ENCODE measurements around the gene AP5S1. TPM values are rescaled to one million over a fixed set of nuclear protein-coding genes. Genes with fewer than 3 reads are reported as not detected.

AP5S1 gene
- total and polyA plus RNA-seq, 2 donors from 2014 or later, result 16.0 to 19.5 TPM

GRCh38 chr20:3813848-3814581, 6.3 kb upstream of the AP5S1 start:
- peaks cover 0 to 19% (median 6%) of the 10 kb centered on the region in 3 donors for H3K4me1 ChIP-seq (ENCODE audit: control insufficient read depth in 2 of 3, insufficient read depth in 2 of 3, low read depth in 1 of 3, low read length in 3 of 3)
- H3K9ac ChIP-seq (ENCODE audit: low read length in 3 of 3), result no peak overlapping the region
- no peaks in the 10 kb centered on the region for H3K36me3 ChIP-seq (ENCODE audit: control insufficient read depth in 2 of 3, insufficient read depth in 3 of 3, low read length in 3 of 3)
- no peaks in the 10 kb centered on the region for H3K9me3 ChIP-seq (ENCODE audit: control insufficient read depth in 2 of 3, insufficient read depth in 1 of 3, low read length in 3 of 3)
- no peak overlapping the region for H3K27ac ChIP-seq (ENCODE audit: low read depth in 2 of 2, low read length in 2 of 2)
- H3K27me3 ChIP-seq (ENCODE audit: control insufficient read depth, insufficient read depth, low read length), result no peaks in the 10 kb centered on the region
- intact Hi-C loops (cut with DNase I), result no loop called here
- FAIRE-seq (no peak), DNase-seq (no peak)
- H3K4me3 ChIP-seq (ENCODE audit: low read length in 3 of 3), result no peak overlapping the region
- TF ChIP-seq CTCF (IDR thresholded peaks at IDR 0.05; ENCODE audit: borderline replicate concordance, extremely low read depth, insufficient read depth), result no peak

GRCh38 chr20:3814928-3815495, 5.3 kb upstream of the AP5S1 start:
- no peaks in the 10 kb centered on the region for H3K9me3 ChIP-seq (ENCODE audit: control insufficient read depth in 2 of 3, insufficient read depth in 1 of 3, low read length in 3 of 3)
- FAIRE-seq (no peak), DNase-seq (no peak)
- H3K27ac ChIP-seq (ENCODE audit: low read depth in 2 of 2, low read length in 2 of 2), result no peak overlapping the region
- H3K4me1 ChIP-seq (ENCODE audit: control insufficient read depth in 2 of 3, insufficient read depth in 2 of 3, low read depth in 1 of 3, low read length in 3 of 3), result peaks cover 0 to 25% (median 10%) of the 10 kb centered on the region in 3 donors
- H3K27me3 ChIP-seq (ENCODE audit: control insufficient read depth, insufficient read depth, low read length), result no peaks in the 10 kb centered on the region
- H3K4me3 ChIP-seq (ENCODE audit: low read length in 3 of 3), result no peak overlapping the region
- intact Hi-C loops (cut with DNase I), result no loop called here
- no peak for TF ChIP-seq CTCF (IDR thresholded peaks at IDR 0.05; ENCODE audit: borderline replicate concordance, extremely low read depth, insufficient read depth)
- H3K9ac ChIP-seq (ENCODE audit: low read length in 3 of 3), result no peak overlapping the region
- no peaks in the 10 kb centered on the region for H3K36me3 ChIP-seq (ENCODE audit: control insufficient read depth in 2 of 3, insufficient read depth in 3 of 3, low read length in 3 of 3)

GRCh38 chr20:3815703-3816315, 4.5 kb upstream of the AP5S1 start:
- FAIRE-seq, result no peak
- TF ChIP-seq CTCF (IDR thresholded peaks at IDR 0.05; ENCODE audit: borderline replicate concordance, extremely low read depth, insufficient read depth), result no peak

More at GRCh38 chr20:3815703-3816315, 4.5 kb upstream of the AP5S1 start:
- peaks cover 0 to 20% (median 10%) of the 10 kb centered on the region in 3 donors for H3K4me1 ChIP-seq (ENCODE audit: control insufficient read depth in 2 of 3, insufficient read depth in 2 of 3, low read depth in 1 of 3, low read length in 3 of 3)
- no peaks in the 10 kb centered on the region for H3K9me3 ChIP-seq (ENCODE audit: control insufficient read depth in 2 of 3, insufficient read depth in 1 of 3, low read length in 3 of 3)
- H3K27me3 ChIP-seq (ENCODE audit: control insufficient read depth, insufficient read depth, low read length), result no peaks in the 10 kb centered on the region
- intact Hi-C loops (cut with DNase I), result no loop called here
- no peak overlapping the region for H3K4me3 ChIP-seq (ENCODE audit: low read length in 3 of 3)
- no peaks in the 10 kb centered on the region for H3K36me3 ChIP-seq (ENCODE audit: control insufficient read depth in 2 of 3, insufficient read depth in 3 of 3, low read length in 3 of 3)
- no peak for DNase-seq
- H3K9ac ChIP-seq (ENCODE audit: low read length in 3 of 3), result no peak overlapping the region
- no peak overlapping the region for H3K27ac ChIP-seq (ENCODE audit: low read depth in 2 of 2, low read length in 2 of 2)

Data from kidney (tissue), 14 donors.